ENCODE data around the gene GSTM5.
"Not testable (repeated sequence)": the region's sequence is repeated elsewhere in the genome, so short reads cannot be mapped to it uniquely, and the experiment has no call there.

GSTM5 gene

DNA sequence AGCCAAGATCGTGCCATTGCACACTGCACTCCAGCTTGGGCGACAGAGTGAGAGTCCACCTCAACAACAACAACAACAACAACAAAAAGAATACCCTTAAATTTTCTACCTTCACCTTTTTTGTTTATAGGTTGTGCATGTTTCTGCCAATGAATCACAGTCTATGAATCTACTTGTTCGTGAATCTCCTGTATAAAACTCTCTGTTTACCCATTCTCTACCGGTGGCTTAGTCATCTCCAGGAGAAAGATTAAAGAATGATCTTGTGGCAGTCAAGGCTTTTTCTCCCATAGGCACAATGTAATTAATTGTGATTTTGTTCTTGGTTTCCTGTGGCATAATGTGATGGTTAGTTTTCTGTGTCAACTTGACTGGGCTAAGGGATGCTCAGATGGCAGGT, 14.2 kb upstream of the GSTM5 start:
- not testable (repeated sequence) for H3K36me3 ChIP-seq (ENCODE audit: control insufficient read depth, insufficient read depth, low read length); H3K9me3 ChIP-seq (ENCODE audit: control insufficient read depth, insufficient read depth, low read depth, low read length); H3K4me1 ChIP-seq (ENCODE audit: control insufficient read depth, insufficient read depth, low read length); H3K27me3 ChIP-seq (ENCODE audit: control insufficient read depth, insufficient read depth, low read length); H3K9ac ChIP-seq (ENCODE audit: low read length); H3K27ac ChIP-seq (ENCODE audit: low read depth, low read length); H3K4me3 ChIP-seq (ENCODE audit: low read depth, low read length)

DNA sequence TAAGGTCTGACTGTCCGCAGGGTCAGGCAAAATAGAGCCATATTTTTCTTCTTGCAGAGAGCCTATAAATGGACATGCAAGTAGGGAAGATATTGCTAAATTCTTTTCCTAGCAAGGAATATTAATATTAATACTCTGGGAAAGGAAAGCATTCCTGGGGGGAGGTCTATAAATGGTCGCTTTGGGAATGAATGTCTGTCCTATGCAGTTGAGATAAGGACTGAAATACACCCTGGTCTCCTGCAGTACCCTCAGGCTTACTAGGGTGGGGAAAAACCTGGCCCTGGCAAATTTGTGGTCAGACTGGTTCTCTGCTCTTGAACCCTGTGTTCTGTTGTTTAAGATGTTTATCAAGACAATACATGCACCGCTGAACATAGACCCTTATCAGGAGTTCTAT, 9.1 kb upstream of the GSTM5 start:
- H3K27me3 ChIP-seq (ENCODE audit: control insufficient read depth, insufficient read depth, low read length); H3K36me3 ChIP-seq (ENCODE audit: control insufficient read depth, insufficient read depth, low read length); H3K9ac ChIP-seq (ENCODE audit: low read length); H3K27ac ChIP-seq (ENCODE audit: low read depth, low read length); H3K4me1 ChIP-seq (ENCODE audit: control insufficient read depth, insufficient read depth, low read length); H3K4me3 ChIP-seq (ENCODE audit: low read depth, low read length): not testable (repeated sequence)
- peaks cover 31% of the 10 kb centered on the region for H3K9me3 ChIP-seq (ENCODE audit: control insufficient read depth, insufficient read depth, low read depth, low read length)

DNA sequence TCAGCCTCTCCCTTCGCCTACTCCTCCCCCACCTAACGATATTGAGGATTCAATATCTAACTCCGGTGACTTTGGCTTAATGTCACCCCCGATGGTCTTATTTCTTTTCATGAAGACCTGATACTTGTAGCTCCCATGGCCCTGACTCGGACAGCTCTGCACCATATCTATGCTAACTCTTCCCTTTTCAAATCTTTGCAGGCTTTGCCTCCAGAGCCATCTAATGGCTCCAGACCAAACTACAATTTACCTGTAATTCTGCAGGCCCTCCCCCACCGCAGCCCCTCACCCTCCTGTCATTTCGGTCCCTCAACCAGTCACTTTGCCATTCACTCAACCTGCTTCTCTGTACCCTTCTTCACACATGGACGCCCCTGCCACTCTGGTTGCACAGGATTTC, 7.9 kb upstream of the GSTM5 start:
- no peak overlapping the region for H3K4me3 ChIP-seq (ENCODE audit: low read depth, low read length)
- peaks cover 41% of the 10 kb centered on the region for H3K9me3 ChIP-seq (ENCODE audit: control insufficient read depth, insufficient read depth, low read depth, low read length)
- H3K27me3 ChIP-seq (ENCODE audit: control insufficient read depth, insufficient read depth, low read length): no peaks in the 10 kb centered on the region
- no peaks in the 10 kb centered on the region for H3K4me1 ChIP-seq (ENCODE audit: control insufficient read depth, insufficient read depth, low read length)
- no peak overlapping the region for H3K9ac ChIP-seq (ENCODE audit: low read length)
- no peaks in the 10 kb centered on the region for H3K36me3 ChIP-seq (ENCODE audit: control insufficient read depth, insufficient read depth, low read length)
- no peak overlapping the region for H3K27ac ChIP-seq (ENCODE audit: low read depth, low read length)

DNA sequence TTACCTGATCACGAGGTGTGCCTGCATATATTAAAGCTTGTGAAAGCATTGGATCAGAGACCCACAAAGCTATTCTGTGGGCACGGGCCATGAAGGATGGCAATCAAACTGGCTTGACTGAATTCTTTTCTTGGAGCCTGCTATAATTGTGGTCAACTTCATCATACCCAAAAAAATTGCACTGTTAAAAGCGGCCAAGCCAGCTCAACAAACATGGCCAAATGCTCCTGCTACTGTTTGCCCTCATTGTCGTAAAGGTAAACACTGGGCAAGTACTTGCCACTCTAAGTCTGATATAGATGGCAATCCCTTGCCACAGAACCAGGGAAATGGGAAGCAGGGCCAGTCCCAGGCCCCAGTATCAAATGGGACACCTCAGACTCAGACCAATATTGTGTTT, 6.6 kb upstream of the GSTM5 start:
- H3K9ac ChIP-seq (ENCODE audit: low read length): no peak overlapping the region
- peaks cover 46% of the 10 kb centered on the region for H3K9me3 ChIP-seq (ENCODE audit: control insufficient read depth, insufficient read depth, low read depth, low read length)
- no peaks in the 10 kb centered on the region for H3K4me1 ChIP-seq (ENCODE audit: control insufficient read depth, insufficient read depth, low read length)
- H3K36me3 ChIP-seq (ENCODE audit: control insufficient read depth, insufficient read depth, low read length): no peaks in the 10 kb centered on the region
- no peaks in the 10 kb centered on the region for H3K27me3 ChIP-seq (ENCODE audit: control insufficient read depth, insufficient read depth, low read length)
- no peak overlapping the region for H3K27ac ChIP-seq (ENCODE audit: low read depth, low read length)
- H3K4me3 ChIP-seq (ENCODE audit: low read depth, low read length): no peak overlapping the region

DNA sequence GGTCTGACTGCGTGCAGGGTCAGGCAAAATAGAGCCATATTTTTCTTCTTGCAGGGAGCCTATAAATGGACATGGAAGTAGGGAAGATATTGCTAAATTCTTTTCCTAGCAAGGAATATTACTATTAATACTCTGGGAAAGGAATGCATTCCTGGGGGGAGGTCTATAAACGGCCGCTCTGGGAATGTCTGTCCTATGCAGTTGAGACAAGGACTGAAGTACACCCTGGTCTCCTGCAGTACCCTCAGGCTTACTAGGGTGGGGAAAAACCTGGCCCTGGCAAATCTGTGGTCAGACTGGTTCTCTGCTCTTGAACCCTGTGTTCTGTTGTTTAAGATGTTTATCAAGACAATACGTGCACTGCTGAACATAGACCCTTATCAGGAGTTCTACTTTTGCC, 3.1 kb upstream of the GSTM5 start:
- H3K36me3 ChIP-seq (ENCODE audit: control insufficient read depth, insufficient read depth, low read length); H3K4me1 ChIP-seq (ENCODE audit: control insufficient read depth, insufficient read depth, low read length); H3K27me3 ChIP-seq (ENCODE audit: control insufficient read depth, insufficient read depth, low read length); H3K9ac ChIP-seq (ENCODE audit: low read length); H3K4me3 ChIP-seq (ENCODE audit: low read depth, low read length); H3K27ac ChIP-seq (ENCODE audit: low read depth, low read length): not testable (repeated sequence)
- H3K9me3 ChIP-seq (ENCODE audit: control insufficient read depth, insufficient read depth, low read depth, low read length): peaks cover 34% of the 10 kb centered on the region

DNA sequence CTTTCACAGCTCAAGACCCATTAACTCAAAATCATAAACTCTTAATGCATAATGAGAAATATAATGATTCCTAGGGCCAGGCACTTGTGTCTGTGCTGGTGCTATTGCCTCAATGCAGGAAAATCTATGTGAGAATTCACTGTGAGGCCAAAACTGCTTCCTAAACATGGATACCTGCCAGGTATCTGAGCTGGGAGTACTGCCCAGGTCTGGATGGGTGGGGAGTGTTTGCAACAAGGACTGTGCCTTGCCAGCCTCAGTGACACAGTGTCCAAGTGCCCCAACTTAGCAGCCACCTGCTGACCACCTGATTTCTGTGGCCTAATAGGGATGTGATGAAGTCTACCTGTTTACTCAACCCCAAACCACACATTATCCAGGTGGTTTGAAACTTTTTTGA, 2.2 kb upstream of the GSTM5 start:
- H3K27me3 ChIP-seq (ENCODE audit: control insufficient read depth, insufficient read depth, low read length); H3K9ac ChIP-seq (ENCODE audit: low read length); H3K27ac ChIP-seq (ENCODE audit: low read depth, low read length); H3K36me3 ChIP-seq (ENCODE audit: control insufficient read depth, insufficient read depth, low read length); H3K4me3 ChIP-seq (ENCODE audit: low read depth, low read length); H3K4me1 ChIP-seq (ENCODE audit: control insufficient read depth, insufficient read depth, low read length): not testable (repeated sequence)
- peaks cover 25% of the 10 kb centered on the region for H3K9me3 ChIP-seq (ENCODE audit: control insufficient read depth, insufficient read depth, low read depth, low read length)

DNA sequence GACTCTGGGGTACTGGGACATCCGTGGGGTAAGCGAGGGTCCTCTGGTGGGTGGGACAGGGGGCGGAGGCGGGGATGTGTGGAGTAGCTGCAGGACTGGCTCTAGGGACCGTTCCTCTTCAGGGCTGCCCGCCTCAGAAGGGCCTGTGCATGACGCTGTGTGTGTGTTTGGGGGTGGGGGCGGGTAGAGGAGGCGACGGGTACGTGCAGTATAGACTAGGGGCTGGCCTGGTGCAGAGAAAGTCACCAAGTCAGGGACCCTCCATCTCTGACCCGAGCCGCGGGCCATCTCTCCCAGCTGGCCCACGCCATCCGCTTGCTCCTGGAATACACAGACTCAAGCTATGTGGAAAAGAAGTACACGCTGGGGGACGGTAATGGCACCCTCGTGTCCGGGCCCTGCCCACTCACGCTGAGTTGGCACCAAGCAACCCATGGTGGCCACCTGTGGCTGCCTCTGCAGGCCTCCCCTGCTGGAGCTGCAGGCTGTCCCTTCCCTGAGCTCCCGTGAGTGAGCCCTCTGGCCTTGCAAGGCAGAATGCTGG, 342 bp downstream of the GSTM5 start:
- Histone ChIP-seq H3K9me3 (ENCODE audit: control insufficient read depth, insufficient read depth, low read depth, low read length) (peaks cover 17% of the 10 kb centered on the region), H3K36me3 (ENCODE audit: control insufficient read depth, insufficient read depth, low read length) (no peaks in the 10 kb centered on the region), H3K27me3 (ENCODE audit: control insufficient read depth, insufficient read depth, low read length) (no peaks in the 10 kb centered on the region), H3K9ac (ENCODE audit: low read length) (no peak overlapping the region), H3K4me1 (ENCODE audit: control insufficient read depth, insufficient read depth, low read length) (no peaks in the 10 kb centered on the region), H3K4me3 (ENCODE audit: low read depth, low read length) (no peak overlapping the region), H3K27ac (ENCODE audit: low read depth, low read length) (no peak overlapping the region)

DNA sequence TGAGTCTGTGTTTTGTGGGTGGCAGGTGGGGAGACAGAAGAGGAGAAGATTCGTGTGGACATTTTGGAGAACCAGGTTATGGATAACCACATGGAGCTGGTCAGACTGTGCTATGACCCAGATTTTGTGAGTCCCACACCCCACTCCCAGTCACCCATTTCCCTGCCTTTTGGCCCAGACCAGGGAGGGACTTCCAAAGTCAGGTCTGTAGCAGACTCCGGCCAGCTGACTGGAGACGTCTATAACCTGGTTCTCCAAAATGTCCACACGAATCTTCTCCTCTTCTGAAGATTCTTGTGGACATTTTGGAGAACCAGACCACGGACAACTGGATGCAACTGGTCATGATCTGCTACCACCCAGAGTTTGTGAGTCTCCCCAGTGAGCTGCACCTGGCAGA, 1.6 kb downstream of the GSTM5 start:
- no peak overlapping the region for H3K9ac ChIP-seq (ENCODE audit: low read length)
- H3K9me3 ChIP-seq (ENCODE audit: control insufficient read depth, insufficient read depth, low read depth, low read length): peaks cover 11% of the 10 kb centered on the region
- H3K4me3 ChIP-seq (ENCODE audit: low read depth, low read length): no peak overlapping the region
- H3K27me3 ChIP-seq (ENCODE audit: control insufficient read depth, insufficient read depth, low read length): no peaks in the 10 kb centered on the region
- H3K27ac ChIP-seq (ENCODE audit: low read depth, low read length): no peak overlapping the region
- H3K36me3 ChIP-seq (ENCODE audit: control insufficient read depth, insufficient read depth, low read length): no peaks in the 10 kb centered on the region
- H3K4me1 ChIP-seq (ENCODE audit: control insufficient read depth, insufficient read depth, low read length): no peaks in the 10 kb centered on the region

DNA sequence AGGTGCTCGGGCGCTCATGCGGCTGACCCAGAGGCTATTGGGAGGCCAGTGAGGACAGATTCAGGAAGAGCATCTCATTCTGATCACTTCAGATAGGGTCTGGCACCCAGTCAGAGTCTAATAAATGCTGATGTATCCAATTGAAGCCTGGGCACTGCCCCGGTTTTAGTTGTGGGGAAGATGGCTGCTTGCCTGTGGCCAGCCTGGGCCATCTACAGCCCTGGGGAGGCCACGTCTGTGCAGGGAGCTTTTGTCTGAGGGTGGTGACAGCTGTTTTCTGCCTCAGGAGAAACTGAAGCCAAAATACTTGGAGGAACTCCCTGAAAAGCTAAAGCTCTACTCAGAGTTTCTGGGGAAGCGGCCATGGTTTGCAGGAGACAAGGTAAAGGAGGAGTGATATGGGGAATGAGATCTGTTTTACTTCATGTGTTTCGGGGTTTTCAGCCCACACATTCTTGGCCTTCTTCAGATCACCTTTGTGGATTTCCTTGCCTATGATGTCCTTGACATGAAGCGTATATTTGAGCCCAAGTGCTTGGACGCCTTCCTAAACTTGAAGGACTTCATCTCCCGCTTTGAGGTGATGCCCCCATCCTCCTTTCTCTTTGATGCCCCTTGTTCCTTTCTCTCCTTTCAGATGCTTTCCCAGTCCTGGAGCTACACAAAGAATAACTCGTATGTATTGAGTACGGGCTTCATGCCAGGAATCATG, 2.8 kb downstream of the GSTM5 start:
- no peaks in the 10 kb centered on the region for H3K36me3 ChIP-seq (ENCODE audit: control insufficient read depth, insufficient read depth, low read length)
- no peak overlapping the region for H3K27ac ChIP-seq (ENCODE audit: low read depth, low read length)
- H3K9me3 ChIP-seq (ENCODE audit: control insufficient read depth, insufficient read depth, low read depth, low read length): 0 out of 2 replicates have a peak, but pooled peaks cover under 1% of the 10 kb centered on the region
- no peaks in the 10 kb centered on the region for H3K4me1 ChIP-seq (ENCODE audit: control insufficient read depth, insufficient read depth, low read length)
- H3K9ac ChIP-seq (ENCODE audit: low read length): no peak overlapping the region
- no peak overlapping the region for H3K4me3 ChIP-seq (ENCODE audit: low read depth, low read length)
- H3K27me3 ChIP-seq (ENCODE audit: control insufficient read depth, insufficient read depth, low read length): no peaks in the 10 kb centered on the region

DNA sequence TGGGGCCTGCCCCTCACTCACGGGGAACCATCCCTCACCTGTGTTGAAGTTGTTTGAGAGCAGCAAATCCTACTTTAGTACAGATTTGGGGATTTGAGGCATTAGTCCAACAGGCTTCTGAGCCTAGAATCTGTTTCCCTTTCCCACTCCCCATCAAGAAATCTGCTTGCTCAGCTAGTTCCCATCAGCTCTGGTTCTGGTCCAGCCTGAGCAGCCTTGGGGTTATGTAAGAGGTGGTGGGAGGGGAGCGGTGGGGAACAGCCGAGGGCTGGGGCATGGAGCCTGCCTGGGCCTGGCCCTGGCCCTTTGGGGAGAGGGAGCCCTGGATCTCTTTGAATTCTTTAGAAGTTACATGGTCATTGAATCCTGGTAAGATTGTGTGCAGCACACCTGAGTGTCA, 4.1 kb downstream of the GSTM5 start:
- Histone ChIP-seq H3K4me1 (ENCODE audit: control insufficient read depth, insufficient read depth, low read length) (no peaks in the 10 kb centered on the region), H3K9ac (ENCODE audit: low read length) (no peak overlapping the region), H3K27me3 (ENCODE audit: control insufficient read depth, insufficient read depth, low read length) (no peaks in the 10 kb centered on the region), H3K36me3 (ENCODE audit: control insufficient read depth, insufficient read depth, low read length) (no peaks in the 10 kb centered on the region), H3K9me3 (ENCODE audit: control insufficient read depth, insufficient read depth, low read depth, low read length) (no peaks in the 10 kb centered on the region), H3K27ac (ENCODE audit: low read depth, low read length) (no peak overlapping the region), H3K4me3 (ENCODE audit: low read depth, low read length) (no peak overlapping the region)

DNA sequence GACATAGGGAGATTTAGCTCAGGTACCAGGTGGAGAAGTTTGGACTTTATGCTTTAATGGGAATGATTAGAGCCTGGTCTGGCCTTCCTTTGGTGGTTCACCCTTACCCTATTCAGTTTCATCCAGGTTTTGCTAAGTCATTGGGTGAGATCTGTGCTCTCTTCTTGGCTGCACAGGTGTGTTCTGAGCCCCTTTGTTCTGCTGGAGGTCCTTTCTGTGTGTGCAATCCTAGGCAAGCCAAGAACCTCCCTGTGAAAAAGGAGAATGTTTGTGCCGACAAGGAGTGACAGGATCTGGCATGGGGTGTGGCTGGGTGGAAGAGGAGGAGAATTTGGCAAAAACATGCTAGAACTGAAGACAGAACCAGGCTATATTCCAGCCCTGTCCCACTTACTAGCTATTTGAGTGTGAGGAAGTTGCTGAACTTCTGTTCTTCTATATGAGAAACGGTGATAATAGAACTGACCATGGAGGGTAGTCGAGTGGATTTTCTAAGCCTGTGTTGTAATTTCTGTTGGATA, 4.6 kb downstream of the GSTM5 start:
- Histone ChIP-seq H3K9me3 (ENCODE audit: control insufficient read depth, insufficient read depth, low read depth, low read length) (no peaks in the 10 kb centered on the region), H3K27ac (ENCODE audit: low read depth, low read length) (no peak overlapping the region), H3K4me1 (ENCODE audit: control insufficient read depth, insufficient read depth, low read length) (no peaks in the 10 kb centered on the region), H3K27me3 (ENCODE audit: control insufficient read depth, insufficient read depth, low read length) (no peaks in the 10 kb centered on the region), H3K9ac (ENCODE audit: low read length) (no peak overlapping the region), H3K36me3 (ENCODE audit: control insufficient read depth, insufficient read depth, low read length) (no peaks in the 10 kb centered on the region), H3K4me3 (ENCODE audit: low read depth, low read length) (no peak overlapping the region)
